Endometrium (tissue), 2 donors: ENCODE measurements around the gene CCDC50.
A peak's percentile ranks its signal among the peaks of the same experiment; 100 is the strongest.

ENCODE experiments used
- FAIRE-seq: peaks from 2 replicates; lab custom pipeline; 2012; peaks lifted over from hg19 to GRCh38; lab: Jason Lieb, UNC
- donor health status: control.
- donor health status: control.

CCDC50 gene

GRCh38 chr3:191425322-191425734, 96.1 kb downstream of the CCDC50 start:
- FAIRE-seq: no peak

- FAIRE-seq: no peak
These were observed 97.1 kb downstream of the CCDC50 start for GRCh38 chr3:191426311-191426710.

- peak; percentile 31 for FAIRE-seq
These were observed 99.0 kb downstream of the CCDC50 start for GRCh38 chr3:191428177-191428576.

- no peak for FAIRE-seq
These were observed 100.9 kb downstream of the CCDC50 start for GRCh38 chr3:191430103-191430502.

DNA sequence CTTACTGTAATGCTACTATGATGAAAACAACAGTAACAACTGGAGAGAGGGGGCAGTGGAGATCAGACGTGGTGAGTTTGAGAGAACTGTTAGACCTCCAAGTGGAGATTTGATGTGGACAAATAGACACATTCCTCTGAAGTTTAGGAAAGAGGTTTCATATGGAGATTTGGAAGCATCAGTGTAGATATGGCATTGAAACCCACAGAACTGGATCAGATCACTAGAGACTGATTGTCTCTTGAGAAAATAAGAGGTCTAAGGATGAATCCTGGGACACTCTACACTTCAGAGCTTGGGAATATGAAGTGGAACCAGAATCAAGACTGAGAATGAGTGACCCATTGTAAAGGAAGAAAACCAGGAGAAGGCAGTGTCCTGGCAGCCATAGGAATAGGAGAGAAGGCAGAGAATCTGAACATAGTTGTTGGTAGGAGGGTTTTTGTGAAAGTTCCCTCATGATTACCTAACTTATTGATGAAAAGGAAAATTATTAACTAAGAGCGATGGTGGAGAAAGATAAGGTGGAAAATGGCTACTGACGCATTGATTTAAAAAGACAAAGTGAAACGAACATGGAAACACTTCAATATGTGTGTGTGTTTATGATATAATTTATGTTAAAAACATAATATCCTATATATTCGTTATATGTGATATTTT, 102.1 kb downstream of the CCDC50 start:
- no peak for FAIRE-seq

GRCh38 chr3:191432162-191432561, 103.0 kb downstream of the CCDC50 start:
- no peak for FAIRE-seq

DNA sequence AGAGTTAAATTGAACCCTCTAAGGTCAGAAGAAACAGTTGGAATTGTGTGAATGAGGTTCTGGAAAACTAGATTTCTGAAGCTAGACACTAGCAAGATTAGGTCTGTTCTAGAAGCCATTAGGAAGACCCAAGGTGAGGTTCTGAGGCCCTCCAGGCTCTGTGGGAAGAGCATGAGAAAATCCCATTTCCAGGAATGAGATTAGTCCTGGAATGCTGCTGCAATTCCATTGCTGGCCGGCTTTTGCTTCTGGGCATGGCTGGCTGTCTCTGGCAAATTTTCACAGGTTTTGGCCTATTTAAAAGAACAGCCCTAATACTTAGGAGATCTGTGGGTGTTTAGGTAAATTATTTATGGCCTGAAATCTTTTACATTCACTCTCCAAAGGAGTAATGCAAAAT, 104.8 kb downstream of the CCDC50 start:
- FAIRE-seq: no peak

- FAIRE-seq: no peak
These were observed 106.8 kb downstream of the CCDC50 start for GRCh38 chr3:191435981-191436380.

DNA sequence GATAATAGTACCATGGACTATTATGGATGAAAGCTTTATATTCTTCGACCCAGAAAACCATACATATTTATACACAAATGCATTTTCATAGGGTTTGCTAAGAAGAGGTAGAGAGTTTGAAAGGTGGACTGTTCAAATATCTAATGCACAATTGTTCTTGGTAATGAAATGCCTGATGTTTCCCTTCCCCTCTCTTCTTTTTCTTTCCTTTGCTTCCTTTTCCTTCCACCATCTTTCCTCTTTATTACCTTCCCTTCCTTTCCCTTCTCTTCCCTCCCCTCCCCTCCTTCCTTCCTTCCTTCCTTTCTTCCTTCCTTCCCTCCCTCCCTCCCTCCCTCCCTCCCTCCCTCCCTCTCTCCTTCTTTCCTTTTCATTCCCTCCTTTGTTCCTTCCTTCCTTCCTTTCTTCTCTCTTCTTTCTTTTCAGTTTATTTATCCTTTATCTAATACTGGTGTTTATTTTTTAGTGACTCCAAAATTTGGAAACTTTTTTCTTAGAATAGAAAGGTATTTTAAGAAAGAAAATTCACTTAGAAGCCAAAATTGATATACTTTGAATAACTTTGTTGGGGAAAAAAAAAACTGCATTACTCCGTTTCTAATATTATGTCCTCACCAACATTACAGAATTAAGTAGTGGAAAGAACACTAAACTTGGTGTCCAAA, 109.1 kb downstream of the CCDC50 start:
- FAIRE-seq: no peak

DNA sequence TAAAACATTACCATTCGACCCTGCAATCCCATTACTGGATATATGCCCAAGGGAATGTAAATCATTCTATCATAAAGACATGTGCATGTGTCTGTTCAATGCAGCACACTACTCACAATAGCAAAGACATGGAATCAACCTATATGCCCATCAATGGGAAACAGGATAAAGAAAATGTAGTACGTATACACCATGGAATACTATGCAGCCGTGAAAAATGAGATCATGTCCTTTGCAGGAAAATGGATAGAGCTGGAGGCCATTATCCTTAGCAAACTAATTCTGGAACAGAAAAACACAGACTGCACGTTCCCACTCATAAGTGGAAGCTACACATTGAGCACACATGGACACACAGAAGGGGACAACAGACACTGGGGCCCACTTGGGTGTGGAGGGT, 111.3 kb downstream of the CCDC50 start:
- no peak for FAIRE-seq

- FAIRE-seq: no peak
These were observed 112.5 kb downstream of the CCDC50 start for GRCh38 chr3:191441687-191442086.

- no peak for FAIRE-seq
These were observed 115.4 kb downstream of the CCDC50 start for GRCh38 chr3:191444569-191444968.
